ENCODE measurements around the gene CNGB1.

The CNGB1 gene

GRCh38 chr16:57976331-57976796, 5.4 kb upstream of the CNGB1 start:
- no peak for TF ChIP-seq CTCF (IDR thresholded peaks at IDR 0.05; ENCODE audit: unreplicated experiment in 3 of 3)
- Mint-ChIP-seq H3K4me1 (no peaks in the 10 kb centered on the region), H3K36me3 (ENCODE audit: low read depth) (no peaks in the 10 kb centered on the region), H3K9me3 (no peaks in the 10 kb centered on the region), H3K27ac (no peak overlapping the region), H3K4me3 (no peak overlapping the region), H3K27me3 (ENCODE audit: low read depth) (peaks cover 32% of the 10 kb centered on the region)

- no peaks in the 10 kb centered on the region for H3K36me3 Mint-ChIP-seq (ENCODE audit: low read depth)
- TF ChIP-seq CTCF (IDR thresholded peaks at IDR 0.05; ENCODE audit: unreplicated experiment in 3 of 3): no peak
- no peak overlapping the region for H3K4me3 Mint-ChIP-seq
- no peaks in the 10 kb centered on the region for H3K9me3 Mint-ChIP-seq
- H3K27ac Mint-ChIP-seq: no peak overlapping the region
- no peaks in the 10 kb centered on the region for H3K4me1 Mint-ChIP-seq
- peaks cover 23% of the 10 kb centered on the region for H3K27me3 Mint-ChIP-seq (ENCODE audit: low read depth)
These were observed 1.4 kb upstream of the CNGB1 start for GRCh38 chr16:57972306-57972705.

- no peaks in the 10 kb centered on the region for H3K36me3 Mint-ChIP-seq (ENCODE audit: low read depth)
- no peak for TF ChIP-seq CTCF (IDR thresholded peaks at IDR 0.05; ENCODE audit: unreplicated experiment in 3 of 3)
- H3K27me3 Mint-ChIP-seq (ENCODE audit: low read depth): peaks cover 23% of the 10 kb centered on the region
- no peaks in the 10 kb centered on the region for H3K9me3 Mint-ChIP-seq
- no peak overlapping the region for H3K4me3 Mint-ChIP-seq
- no peaks in the 10 kb centered on the region for H3K4me1 Mint-ChIP-seq
- no peak overlapping the region for H3K27ac Mint-ChIP-seq
These were observed 920 bp upstream of the CNGB1 start for GRCh38 chr16:57971848-57972247.

GRCh38 chr16:57970319-57970718, 609 bp downstream of the CNGB1 start:
- H3K27me3 Mint-ChIP-seq (ENCODE audit: low read depth): peaks cover 20% of the 10 kb centered on the region
- H3K36me3 Mint-ChIP-seq (ENCODE audit: low read depth): no peaks in the 10 kb centered on the region
- H3K4me1 Mint-ChIP-seq: no peaks in the 10 kb centered on the region
- TF ChIP-seq CTCF (IDR thresholded peaks at IDR 0.05; ENCODE audit: unreplicated experiment in 3 of 3): no peak
- no peaks in the 10 kb centered on the region for H3K9me3 Mint-ChIP-seq
- no peak overlapping the region for H3K27ac Mint-ChIP-seq
- no peak overlapping the region for H3K4me3 Mint-ChIP-seq

GRCh38 chr16:57969451-57970123, 1.3 kb downstream of the CNGB1 start:
- no peak for TF ChIP-seq CTCF (IDR thresholded peaks at IDR 0.05; ENCODE audit: unreplicated experiment in 3 of 3)
- no peaks in the 10 kb centered on the region for H3K9me3 Mint-ChIP-seq
- H3K4me3 Mint-ChIP-seq: no peak overlapping the region
- no peaks in the 10 kb centered on the region for H3K36me3 Mint-ChIP-seq (ENCODE audit: low read depth)
- H3K27ac Mint-ChIP-seq: no peak overlapping the region
- no peaks in the 10 kb centered on the region for H3K4me1 Mint-ChIP-seq
- H3K27me3 Mint-ChIP-seq (ENCODE audit: low read depth): peaks cover 20% of the 10 kb centered on the region

- peaks cover 22% of the 10 kb centered on the region for H3K27me3 Mint-ChIP-seq (ENCODE audit: low read depth)
- no peaks in the 10 kb centered on the region for H3K36me3 Mint-ChIP-seq (ENCODE audit: low read depth)
- no peaks in the 10 kb centered on the region for H3K4me1 Mint-ChIP-seq
- no peaks in the 10 kb centered on the region for H3K9me3 Mint-ChIP-seq
- TF ChIP-seq CTCF (IDR thresholded peaks at IDR 0.05; ENCODE audit: unreplicated experiment in 3 of 3): no peak
- H3K4me3 Mint-ChIP-seq: no peak overlapping the region
- no peak overlapping the region for H3K27ac Mint-ChIP-seq
These were observed 3.0 kb downstream of the CNGB1 start for GRCh38 chr16:57967916-57968315.

Measured in nephron (organoid).